ENCODE results near the gene CYP4F12.

DNA sequence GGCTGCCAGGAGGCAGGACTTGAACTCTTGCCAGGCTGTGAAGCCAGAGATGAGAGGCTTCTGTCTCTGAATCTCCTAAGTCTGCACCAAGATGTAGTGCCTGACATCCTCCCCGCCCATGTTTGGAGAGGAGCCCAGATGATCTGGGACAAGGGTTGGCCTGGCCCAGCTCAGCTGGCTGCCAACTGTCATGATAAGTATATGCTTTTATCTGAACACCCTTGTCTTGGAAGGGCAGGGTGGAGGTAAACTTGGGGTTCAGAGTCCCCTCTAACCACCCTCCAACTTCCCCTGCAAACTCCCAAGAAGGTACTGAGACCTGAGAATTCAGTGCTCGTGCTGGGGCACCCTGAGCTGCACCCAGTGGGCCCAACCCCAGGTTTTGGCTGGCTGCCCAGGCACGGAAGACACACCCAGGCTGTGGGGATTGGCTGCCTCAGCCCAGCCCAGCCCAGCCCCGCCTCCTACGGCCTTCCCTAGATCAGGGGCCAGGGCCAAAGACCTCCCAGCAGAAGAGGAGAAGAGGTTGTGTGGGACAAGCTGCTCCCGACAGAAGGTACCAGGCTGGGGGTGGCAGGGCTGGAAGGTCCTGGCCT lies at the start of gene CYP4F12:
- TF ChIP-seq CTCF (IDR thresholded peaks at IDR 0.05 in 4 of 5, conservative IDR thresholded peaks at IDR 0.05 in 1 of 5) (no peak), POLR2A (IDR thresholded peaks at IDR 0.05) (no peak)

Measured in gastrocnemius medialis (tissue), 4 donors.